IPS-NIHi11 (cell line): ENCODE data around the gene PGK2.

Experiments
- DNase-seq: peaks from one replicate; pipeline ENCODE4 v3.0.0; 2012; ENCODE audit warnings: mixed read lengths, low spot score

The PGK2 gene

GRCh38 chr6:49736017-49736508 is 51.0 kb downstream of the PGK2 start:
- no peak for DNase-seq
